Gastrocnemius medialis (tissue), 4 donors: ENCODE results near the gene ARL14. TPM values are rescaled to one million over a fixed set of nuclear protein-coding genes. Genes with fewer than 3 reads are reported as not detected.

Experiments
- ATAC-seq, 2 donors: fragments of 150-250 bp; one replicate each; pipeline ENCODE4 v1.9.1; 2016
- DNase-seq, 2 donors: peaks; one replicate each; pipeline ENCODE4 v3.0.0-alpha.2; 2019
- H3K27ac ChIP-seq, 4 donors: fragments of 200-600 bp; sonication (generic); 1 replicate in 1 of 4; 2 replicates in 3 of 4; pipeline ENCODE4 v1.5.1; 2016 to 2018; ENCODE audit warnings: mild to moderate bottlenecking in 2 of 4, moderate library complexity in 1 of 4
- H3K27me3 ChIP-seq, 3 donors: fragments of 200-600 bp; sonication (generic) in 2 of 3; 1 replicate in 1 of 3; 2 replicates in 2 of 3; pipeline versions ENCODE4 v1.5.1 to v1.6.0; 2016 to 2019; ENCODE audit warnings: mild to moderate bottlenecking in 1 of 3, moderate library complexity in 1 of 3
- H3K36me3 ChIP-seq, 2 donors: fragments of 200-600 bp; sonication (generic) in 1 of 2; one replicate each; pipeline ENCODE4 v1.5.1; 2017 to 2018
- H3K4me1 ChIP-seq, 2 donors: fragments of 200-600 bp; sonication (generic) in 1 of 2; one replicate each; pipeline ENCODE4 v1.5.1; 2016 to 2017; ENCODE audit warnings: mild to moderate bottlenecking in 2 of 2
- H3K4me3 ChIP-seq, 4 donors: fragments of 200-600 bp; sonication (generic) in 3 of 4; 1 replicate in 1 of 4; 2 replicates in 3 of 4; pipeline ENCODE4 v1.5.1; 2016 to 2019; ENCODE audit warnings: mild to moderate bottlenecking in 2 of 4
- H3K9me3 ChIP-seq, 3 donors: fragments of 200-600 bp; sonication (generic) in 2 of 3; 1 replicate in 1 of 3; 2 replicates in 2 of 3; pipeline ENCODE4 v1.5.1; 2016 to 2019
- POLR2A ChIP-seq, 2 donors: fragments of 450-650 bp; IDR thresholded peaks; one replicate each; pipeline ENCODE4 v1.6.1; 2017; ENCODE audit warnings: antibody characterized with exemption in 2 of 2, mild to moderate bottlenecking in 2 of 2, moderate library complexity in 2 of 2
- in situ Hi-C, 4 donors: fragments of 200-750 bp; cut with MboI; loops; one replicate each; pipeline versions ENCODE4 v1.15.0 to v1.8.0; 2017; ENCODE audit warnings: low sequenced_read_pairs in 4 of 4
- intact Hi-C: fragments of 100-400 bp; cut with DNase I; formaldehyde crosslinking; loops from one replicate; pipeline ENCODE4 v1.15.1; 2023; ENCODE audit warnings: low total_unique reads
- total RNA-seq, 4 donors: library from RNA; depleted of rRNA; stranded (reverse); fragments of >200 nt; gene quantifications; one replicate each; pipeline versions ENCODE4 v1.1.0 to v1.2.3, GENCODE V29; 2016
- TF ChIP-seq, protein P1 (sequence below), 5 experiments: fragments of 450-650 bp in 3 of 5; fragments of 200-600 bp in 2 of 5; sonication (generic) in 2 of 5; IDR thresholded peaks in 4 of 5; conservative IDR thresholded peaks in 1 of 5; 1 replicate in 4 of 5; 2 replicates in 1 of 5; pipeline ENCODE4 v1.5.1; 2016 to 2019; ENCODE audit warnings: antibody characterized with exemption in 5 of 5, mild to moderate bottlenecking in 3 of 5, moderate library complexity in 3 of 5

Gene ARL14
- total RNA-seq, 4 donors from 2014 or later = not detected

DNA sequence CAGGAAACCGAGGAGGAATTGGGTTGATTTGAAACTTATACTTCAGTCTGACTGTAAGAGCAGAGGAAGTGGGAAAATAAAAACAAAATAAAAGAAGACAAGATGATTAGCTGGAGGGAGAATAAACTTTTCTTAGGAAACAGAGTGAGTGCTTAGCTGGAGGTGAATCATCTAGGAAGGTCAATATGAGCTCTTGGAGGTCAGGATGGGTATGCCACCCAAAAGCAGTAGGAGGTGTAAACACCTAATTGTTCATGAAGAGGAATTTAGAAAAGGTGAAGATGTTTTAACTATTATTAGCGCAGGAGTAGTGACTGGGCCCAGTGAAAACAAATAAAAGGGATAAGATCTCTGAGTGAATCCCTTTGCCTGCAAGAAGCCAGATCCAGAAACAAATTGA, 39.9 kb upstream of the ARL14 start:
- ATAC-seq (no peak), DNase-seq (no peak)
- Histone ChIP-seq H3K36me3 (no peaks in the 10 kb centered on the region), H3K27ac (no peak overlapping the region), H3K4me3 (no peak overlapping the region), H3K9me3 (no peaks in the 10 kb centered on the region), H3K27me3 (no peaks in the 10 kb centered on the region), H3K4me1 (peaks cover 0 to 4% of the 10 kb centered on the region in 2 donors)
- in situ Hi-C loops = no loop called here
- intact Hi-C loops = no loop called here
- TF ChIP-seq, protein P1, sequence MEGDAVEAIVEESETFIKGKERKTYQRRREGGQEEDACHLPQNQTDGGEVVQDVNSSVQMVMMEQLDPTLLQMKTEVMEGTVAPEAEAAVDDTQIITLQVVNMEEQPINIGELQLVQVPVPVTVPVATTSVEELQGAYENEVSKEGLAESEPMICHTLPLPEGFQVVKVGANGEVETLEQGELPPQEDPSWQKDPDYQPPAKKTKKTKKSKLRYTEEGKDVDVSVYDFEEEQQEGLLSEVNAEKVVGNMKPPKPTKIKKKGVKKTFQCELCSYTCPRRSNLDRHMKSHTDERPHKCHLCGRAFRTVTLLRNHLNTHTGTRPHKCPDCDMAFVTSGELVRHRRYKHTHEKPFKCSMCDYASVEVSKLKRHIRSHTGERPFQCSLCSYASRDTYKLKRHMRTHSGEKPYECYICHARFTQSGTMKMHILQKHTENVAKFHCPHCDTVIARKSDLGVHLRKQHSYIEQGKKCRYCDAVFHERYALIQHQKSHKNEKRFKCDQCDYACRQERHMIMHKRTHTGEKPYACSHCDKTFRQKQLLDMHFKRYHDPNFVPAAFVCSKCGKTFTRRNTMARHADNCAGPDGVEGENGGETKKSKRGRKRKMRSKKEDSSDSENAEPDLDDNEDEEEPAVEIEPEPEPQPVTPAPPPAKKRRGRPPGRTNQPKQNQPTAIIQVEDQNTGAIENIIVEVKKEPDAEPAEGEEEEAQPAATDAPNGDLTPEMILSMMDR (IDR thresholded peaks at IDR 0.05 in 4 of 5, conservative IDR thresholded peaks at IDR 0.05 in 1 of 5) = no peak
- TF ChIP-seq POLR2A (IDR thresholded peaks at IDR 0.05) = no peak

DNA sequence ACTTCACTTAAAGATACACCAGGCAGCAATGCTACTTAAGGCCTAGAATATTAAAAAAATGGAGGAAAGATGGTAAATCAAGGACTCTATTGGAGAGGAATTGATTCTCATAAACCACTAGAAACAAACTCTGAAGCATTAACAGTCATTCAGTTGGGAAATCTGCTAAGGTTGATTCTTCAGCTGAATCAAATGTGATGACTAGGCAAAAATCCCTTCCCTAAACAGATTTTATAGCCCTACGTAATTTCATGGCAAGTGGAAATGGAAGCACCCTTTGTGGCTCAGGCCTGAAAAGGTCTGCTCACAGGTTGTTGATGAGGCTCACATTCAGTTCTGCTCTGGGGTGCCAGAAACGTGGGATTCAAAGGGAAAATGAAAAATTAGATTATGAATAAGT, 38.8 kb upstream of the ARL14 start:
- Histone ChIP-seq H3K9me3 (no peaks in the 10 kb centered on the region), H3K36me3 (no peaks in the 10 kb centered on the region), H3K4me1 (peaks cover 0 to 4% of the 10 kb centered on the region in 2 donors), H3K27ac (no peak overlapping the region), H3K4me3 (no peak overlapping the region), H3K27me3 (no peaks in the 10 kb centered on the region)
- in situ Hi-C loops (no loop called here), intact Hi-C loops (no loop called here)
- DNase-seq (no peak), ATAC-seq (no peak)
- TF ChIP-seq, protein P1 (IDR thresholded peaks at IDR 0.05 in 4 of 5, conservative IDR thresholded peaks at IDR 0.05 in 1 of 5) = no peak
- TF ChIP-seq POLR2A (IDR thresholded peaks at IDR 0.05) = no peak

DNA sequence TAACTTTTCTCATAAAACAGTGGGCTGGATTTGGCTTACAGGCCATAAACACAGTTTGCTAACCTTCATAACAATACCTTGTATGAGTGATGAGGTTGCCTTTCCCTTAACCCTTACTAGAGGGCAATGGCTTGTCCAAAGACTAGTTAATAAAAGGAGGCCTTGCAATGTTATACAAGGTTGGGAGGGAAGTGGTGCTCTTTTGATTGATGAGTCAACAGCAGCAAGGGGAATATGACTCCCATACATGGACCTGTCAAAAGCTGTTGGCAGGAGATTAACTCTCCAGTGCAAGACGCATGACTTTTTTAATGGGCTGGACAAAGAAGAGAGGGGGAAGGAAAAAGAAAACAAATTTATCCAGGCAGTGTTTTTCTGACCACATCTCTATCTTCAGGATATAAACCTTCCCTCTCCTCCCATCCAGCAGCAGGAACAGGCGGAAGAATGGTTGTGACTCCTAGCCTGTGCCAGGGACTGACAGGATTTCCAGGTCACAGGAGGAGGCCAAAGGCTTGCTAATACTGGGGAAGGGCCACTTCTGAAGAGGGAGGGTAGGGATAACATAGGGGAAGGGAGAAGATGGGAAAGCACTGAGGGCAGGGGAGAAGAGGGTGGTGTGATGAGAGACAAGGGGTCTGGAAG, 35.2 kb upstream of the ARL14 start:
- Histone ChIP-seq H3K9me3 (no peaks in the 10 kb centered on the region), H3K27ac (peak overlapping the region in 3 of 4 donors; percentile 49 to 64 (median 64)), H3K27me3 (no peaks in the 10 kb centered on the region), H3K36me3 (no peaks in the 10 kb centered on the region), H3K4me1 (peaks cover 0 to 4% of the 10 kb centered on the region in 2 donors), H3K4me3 (no peak overlapping the region)
- DNase-seq (peak; percentile 14 to 51), ATAC-seq (peak; percentile 98 to 99)
- TF ChIP-seq POLR2A (IDR thresholded peaks at IDR 0.05) = no peak
- TF ChIP-seq, protein P1 (IDR thresholded peaks at IDR 0.05 in 4 of 5, conservative IDR thresholded peaks at IDR 0.05 in 1 of 5) = no peak
- intact Hi-C loops (no loop called here), in situ Hi-C loops (no loop called here)

DNA sequence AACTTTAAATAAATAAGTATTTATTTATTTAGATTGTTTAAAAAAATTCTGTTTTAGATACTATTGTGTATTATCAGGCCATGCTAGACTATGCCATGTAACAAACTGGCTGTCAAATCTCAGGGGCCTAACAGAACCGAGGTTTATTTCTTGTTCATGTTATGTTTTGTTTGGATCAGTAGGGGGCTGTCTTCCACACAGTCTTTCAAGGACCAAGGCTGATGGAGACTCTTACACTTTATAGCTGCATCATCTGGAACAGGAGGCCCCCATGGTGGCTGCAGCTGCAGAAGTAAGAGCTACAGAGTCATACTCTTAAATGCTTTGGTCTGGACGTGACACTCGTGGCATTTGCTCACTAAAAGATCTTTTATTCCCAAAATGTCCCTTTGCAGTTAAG, 33.0 kb upstream of the ARL14 start:
- Histone ChIP-seq H3K4me1 (peaks cover 0 to 4% of the 10 kb centered on the region in 2 donors), H3K36me3 (no peaks in the 10 kb centered on the region), H3K27ac (no peak overlapping the region), H3K9me3 (no peaks in the 10 kb centered on the region), H3K27me3 (no peaks in the 10 kb centered on the region), H3K4me3 (no peak overlapping the region)
- TF ChIP-seq, protein P1 (IDR thresholded peaks at IDR 0.05 in 4 of 5, conservative IDR thresholded peaks at IDR 0.05 in 1 of 5) = no peak
- no peak for TF ChIP-seq POLR2A (IDR thresholded peaks at IDR 0.05)
- ATAC-seq = no peak
- in situ Hi-C loops = no loop called here
- DNase-seq = no peak
- intact Hi-C loops = no loop called here

DNA sequence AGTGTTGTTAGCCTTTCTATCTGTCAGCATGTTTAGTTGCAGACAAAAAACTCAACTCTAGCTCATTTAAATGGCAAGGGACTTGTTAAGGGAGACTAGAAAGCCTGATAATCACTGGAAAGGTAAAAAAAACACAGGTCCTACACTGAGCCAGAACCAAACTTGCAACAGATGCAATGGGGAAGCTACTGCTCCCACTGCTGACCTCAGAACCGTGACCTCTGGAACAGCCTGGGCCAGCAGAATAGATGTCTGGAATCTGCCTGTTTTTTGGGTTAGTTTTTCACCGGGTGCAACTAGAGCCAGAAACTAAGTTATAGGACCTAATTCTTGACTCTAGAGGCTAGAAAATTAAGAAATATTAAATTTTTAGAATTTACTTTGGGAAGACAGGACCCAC, 32.5 kb upstream of the ARL14 start:
- Histone ChIP-seq H3K9me3 (no peaks in the 10 kb centered on the region), H3K4me1 (peaks cover 0 to 4% of the 10 kb centered on the region in 2 donors), H3K27me3 (no peaks in the 10 kb centered on the region), H3K4me3 (no peak overlapping the region), H3K36me3 (no peaks in the 10 kb centered on the region), H3K27ac (no peak overlapping the region)
- intact Hi-C loops = no loop called here
- in situ Hi-C loops = no loop called here
- TF ChIP-seq POLR2A (IDR thresholded peaks at IDR 0.05) = no peak
- TF ChIP-seq, protein P1 (IDR thresholded peaks at IDR 0.05 in 4 of 5, conservative IDR thresholded peaks at IDR 0.05 in 1 of 5) = no peak
- DNase-seq (no peak), ATAC-seq (no peak)
